PFSK-1 (cell line): ENCODE measurements around the gene RPA1.

ENCODE experiments used
- FOXP2 ChIP-seq: optimal IDR thresholded peaks from 2 replicates; pipeline ENCODE3; 2011; ENCODE audit warnings: borderline replicate concordance, control low read depth, inconsistent platforms; ENCODE audit not compliant: insufficient read depth; ENCODE audit errors: extremely low read length, extremely low read depth
- POLR2AphosphoS5 ChIP-seq: IDR thresholded peaks from 2 replicates; pipeline ENCODE4 v1.6.1; 2012; ENCODE audit warnings: low read depth, mild to moderate bottlenecking, control low read depth, low read length, moderate library complexity
- REST ChIP-seq, 2 experiments: IDR thresholded peaks; 2 replicates each; pipeline versions ENCODE4 v1.6.1 to v1.8.0; 2011 to 2012; ENCODE audit warnings: low read depth in 2 of 2, low read length in 2 of 2, control low read depth in 1 of 2, inconsistent platforms in 1 of 2, mild to moderate bottlenecking in 1 of 2, moderate library complexity in 1 of 2; ENCODE audit not compliant: insufficient read depth in 1 of 2
- SIN3A ChIP-seq: IDR thresholded peaks from 2 replicates; pipeline ENCODE4 v1.6.1; 2012; ENCODE audit warnings: mild to moderate bottlenecking, low read length, moderate library complexity, borderline replicate concordance; ENCODE audit not compliant: insufficient read depth
- TAF1 ChIP-seq: IDR thresholded peaks from 2 replicates; pipeline ENCODE4 v1.6.1; 2012; ENCODE audit warnings: low read length, control low read depth, borderline replicate concordance; ENCODE audit not compliant: insufficient read depth

The RPA1 gene

GRCh38 chr17:1839516-1839915, 9.7 kb downstream of the RPA1 start:
- no peak for TF ChIP-seq SIN3A
- TF ChIP-seq TAF1 = no peak
- no peak for TF ChIP-seq FOXP2
- TF ChIP-seq POLR2AphosphoS5 = no peak

GRCh38 chr17:1843947-1844346, 14.1 kb downstream of the RPA1 start:
- TF ChIP-seq TAF1 = no peak
- no peak for TF ChIP-seq FOXP2
- TF ChIP-seq SIN3A = no peak
- TF ChIP-seq POLR2AphosphoS5 = no peak
- TF ChIP-seq REST (IDR thresholded peaks at IDR 0.05; ENCODE audit: insufficient read depth in 1 of 2, low read depth in 2 of 2, low read length in 2 of 2) = no peak

GRCh38 chr17:1847191-1847590, 17.4 kb downstream of the RPA1 start:
- TF ChIP-seq FOXP2 = no peak

GRCh38 chr17:1852327-1852726, 22.5 kb downstream of the RPA1 start:
- no peak for TF ChIP-seq REST (IDR thresholded peaks at IDR 0.05; ENCODE audit: insufficient read depth in 1 of 2, low read depth in 2 of 2, low read length in 2 of 2)
- TF ChIP-seq POLR2AphosphoS5 = no peak

- TF ChIP-seq SIN3A = no peak
These were observed 23.9 kb downstream of the RPA1 start for GRCh38 chr17:1853698-1854097.

- TF ChIP-seq REST (IDR thresholded peaks at IDR 0.05; ENCODE audit: insufficient read depth in 1 of 2, low read depth in 2 of 2, low read length in 2 of 2) (no peak), POLR2AphosphoS5 (no peak), SIN3A (no peak), FOXP2 (no peak), TAF1 (no peak)
These were observed 31.2 kb downstream of the RPA1 start for GRCh38 chr17:1860978-1861377.

GRCh38 chr17:1861391-1862010, 31.7 kb downstream of the RPA1 start:
- no peak for TF ChIP-seq SIN3A
- TF ChIP-seq FOXP2 = no peak
- TF ChIP-seq POLR2AphosphoS5 = no peak
- no peak for TF ChIP-seq TAF1
- TF ChIP-seq REST (IDR thresholded peaks at IDR 0.05; ENCODE audit: insufficient read depth in 1 of 2, low read depth in 2 of 2, low read length in 2 of 2) = no peak
